Fibroblast of the aortic adventitia (primary cell): ENCODE data around the gene SCN3B. TPM values are rescaled to one million over a fixed set of nuclear protein-coding genes. Genes with fewer than 3 reads are reported as not detected.

ENCODE experiments used
- DNase-seq: peaks from one replicate; pipeline ENCODE4 v3.0.0-alpha.2; 2010; ENCODE audit warnings: low read depth
- H3K4me3 ChIP-seq: 2 replicates; pipeline ENCODE4 v1.5.1; 2011; ENCODE audit warnings: low read depth, mild to moderate bottlenecking, control low read depth, low read length, moderate library complexity
- CTCF ChIP-seq: IDR thresholded peaks from 2 replicates; pipeline ENCODE4 v1.5.1; 2011; ENCODE audit warnings: mild to moderate bottlenecking, low read length, control low read depth, inconsistent platforms; ENCODE audit not compliant: insufficient read depth
- total RNA-seq: library from RNA; depleted of rRNA; stranded (reverse); fragments of >200 nt; gene quantifications from 2 replicates; pipeline ENCODE4 v1.2.3, GENCODE V29; 2012; ENCODE audit warnings: low replicate concordance

Gene SCN3B
- total RNA-seq, 1 donor: not detected

GRCh38 chr11:123607781-123608180, 46.6 kb downstream of the SCN3B start:
- TF ChIP-seq CTCF: no peak
- no peak for DNase-seq
- no peak overlapping the region for H3K4me3 ChIP-seq

GRCh38 chr11:123603666-123604065, 50.8 kb downstream of the SCN3B start:
- no peak for TF ChIP-seq CTCF
- DNase-seq: no peak

GRCh38 chr11:123601743-123602142, 52.7 kb downstream of the SCN3B start:
- H3K4me3 ChIP-seq: no peak overlapping the region
- no peak for DNase-seq
- no peak for TF ChIP-seq CTCF

More at GRCh38 chr11:123603666-123604065, 50.8 kb downstream of the SCN3B start:
- H3K4me3 ChIP-seq: no peak overlapping the region

GRCh38 chr11:123601136-123601535, 53.3 kb downstream of the SCN3B start:
- no peak for TF ChIP-seq CTCF
- peak; percentile 53 for DNase-seq
- H3K4me3 ChIP-seq: no peak overlapping the region

- DNase-seq: no peak
These were observed 56.6 kb downstream of the SCN3B start for GRCh38 chr11:123597859-123598258.

GRCh38 chr11:123594921-123595320, 59.5 kb downstream of the SCN3B start:
- DNase-seq: no peak
- H3K4me3 ChIP-seq: no peak overlapping the region
- TF ChIP-seq CTCF: no peak

More at GRCh38 chr11:123597859-123598258, 56.6 kb downstream of the SCN3B start:
- H3K4me3 ChIP-seq: no peak overlapping the region
- peak; percentile 9 for TF ChIP-seq CTCF
